IMR-90 (cell line): Measurements from ENCODE around the gene DYSF. TPM values are rescaled to one million over a fixed set of nuclear protein-coding genes. Genes with fewer than 3 reads are reported as not detected.

ENCODE experiments used
- ATAC-seq: fragments of 200-7000 bp; cut with Tn5 transposase; 2 replicates; pipeline ENCODE4 v1.9.1; 2020; ENCODE audit warnings: low read depth, mild to moderate bottlenecking, moderate library complexity
- BruUV-seq: library from RNA; stranded (reverse); fragments of 400-500 nt; replicated peaks from 2 replicates; lab custom pipeline; 2021; lab: Mats Ljungman, UMichigan
- CTCF ChIA-PET: fragments of 300-600 bp; formaldehyde crosslinking; extraction: SDS; loops from one replicate; lab custom pipeline; 2021; ENCODE audit warnings: antibody characterized with exemption; lab: Yijun Ruan, JAX
- POLR2A ChIA-PET: fragments of 300-600 bp; sonication (Branson Sonifier 250); formaldehyde crosslinking; loops from one replicate; lab custom pipeline; 2022; ENCODE audit warnings: antibody characterized with exemption; ENCODE audit not compliant: unreplicated experiment; lab: Charles Lee
- DNase-seq: peaks from one replicate; pipeline ENCODE4 v3.0.0; 2013
- H2AFZ ChIP-seq: replicated peaks from 2 replicates; pipeline ENCODE3; 2013; ENCODE audit warnings: low read length, mild to moderate bottlenecking; ENCODE audit not compliant: poor library complexity
- H2AK5ac ChIP-seq: 2 replicates; pipeline ENCODE4 v1.6.1; 2013; ENCODE audit warnings: low read depth, low read length, inconsistent platforms
- H2AK9ac ChIP-seq: replicated peaks from 2 replicates; pipeline ENCODE3; 2013; ENCODE audit warnings: mild to moderate bottlenecking, low read depth, low read length, moderate library complexity; ENCODE audit not compliant: poor library complexity
- H2BK120ac ChIP-seq: 2 replicates; pipeline ENCODE4 v1.6.1; 2013; ENCODE audit warnings: low read depth, low read length, inconsistent platforms
- H2BK15ac ChIP-seq: 3 replicates; pipeline ENCODE4 v1.6.1; 2013; ENCODE audit warnings: low read depth, low read length, inconsistent platforms
- H2BK20ac ChIP-seq: 2 replicates; pipeline ENCODE4 v1.6.1; 2013; ENCODE audit warnings: low read depth, mild to moderate bottlenecking, inconsistent platforms, low read length, moderate library complexity
- H2BK5ac ChIP-seq: 2 replicates; pipeline ENCODE4 v1.6.1; 2013; ENCODE audit warnings: mild to moderate bottlenecking, low read depth, low read length, inconsistent platforms; ENCODE audit not compliant: poor library complexity, severe bottlenecking
- H3K14ac ChIP-seq: replicated peaks from 2 replicates; pipeline ENCODE4 v1.6.1; 2013; ENCODE audit warnings: low read depth, low read length, inconsistent platforms
- H3K18ac ChIP-seq: 2 replicates; pipeline ENCODE4 v1.6.1; 2013; ENCODE audit warnings: low read depth, low read length, control low read depth
- H3K23ac ChIP-seq: 2 replicates; pipeline ENCODE4 v1.6.1; 2013; ENCODE audit warnings: low read depth, low read length, inconsistent platforms
- H3K27ac ChIP-seq: 2 replicates; pipeline ENCODE4 v1.5.1; 2013; ENCODE audit warnings: mild to moderate bottlenecking, control low read depth, low read length; ENCODE audit not compliant: insufficient read depth
- H3K27me3 ChIP-seq: 2 replicates; pipeline ENCODE4 v1.6.1; 2013; ENCODE audit warnings: low read length; ENCODE audit not compliant: control insufficient read depth, insufficient read depth
- H3K36me3 ChIP-seq: 2 replicates; pipeline ENCODE4 v1.6.1; 2013; ENCODE audit warnings: low read length, mixed read lengths; ENCODE audit not compliant: control insufficient read depth, insufficient read depth
- H3K4ac ChIP-seq: 2 replicates; pipeline ENCODE4 v1.6.1; 2013; ENCODE audit warnings: low read depth, low read length, inconsistent platforms
- H3K4me1 ChIP-seq: 2 replicates; pipeline ENCODE4 v1.6.1; 2013; ENCODE audit warnings: low read length, mixed read lengths; ENCODE audit not compliant: control insufficient read depth, insufficient read depth
- H3K4me2 ChIP-seq: 2 replicates; pipeline ENCODE4 v1.6.1; 2013; ENCODE audit warnings: low read depth, mild to moderate bottlenecking, control low read depth, low read length, moderate library complexity
- H3K4me3 ChIP-seq: 2 replicates; pipeline ENCODE4 v1.5.1; 2013; ENCODE audit warnings: low read depth, mild to moderate bottlenecking, control low read depth, low read length, moderate library complexity; ENCODE audit not compliant: insufficient read depth
- H3K56ac ChIP-seq: 2 replicates; pipeline ENCODE4 v1.6.1; 2013; ENCODE audit warnings: low read length, inconsistent platforms; ENCODE audit not compliant: insufficient read depth; ENCODE audit errors: extremely low read depth
- H3K79me1 ChIP-seq, 2 experiments: 2 replicates each; pipeline ENCODE4 v1.6.1; 2013; ENCODE audit warnings: low read length in 2 of 2, inconsistent platforms in 1 of 2, low read depth in 1 of 2
- H3K9ac ChIP-seq: 2 replicates; pipeline ENCODE4 v1.6.1; 2013; ENCODE audit warnings: low read depth, low read length, control low read depth
- H3K9me1 ChIP-seq: 2 replicates; pipeline ENCODE4 v1.6.1; 2013; ENCODE audit warnings: low read length, inconsistent platforms; ENCODE audit not compliant: insufficient read depth
- H3K9me3 ChIP-seq: 2 replicates; pipeline ENCODE4 v1.6.1; 2013; ENCODE audit warnings: low read length; ENCODE audit not compliant: control insufficient read depth, insufficient read depth
- H4K20me1 ChIP-seq: 2 replicates; pipeline ENCODE4 v1.6.1; 2013; ENCODE audit warnings: low read length, inconsistent platforms; ENCODE audit not compliant: insufficient read depth
- H4K5ac ChIP-seq: 2 replicates; pipeline ENCODE4 v1.6.1; 2013; ENCODE audit warnings: mild to moderate bottlenecking, low read depth, low read length, control low read depth
- H4K8ac ChIP-seq, 2 experiments: 2 replicates each; pipeline ENCODE4 v1.6.1; 2013; ENCODE audit warnings: low read depth in 2 of 2, low read length in 2 of 2, control low read depth in 1 of 2, inconsistent platforms in 1 of 2
- H4K91ac ChIP-seq: 2 replicates; pipeline ENCODE4 v1.6.1; 2013; ENCODE audit warnings: low read depth, low read length, inconsistent platforms; ENCODE audit not compliant: insufficient read depth
- BHLHE40 ChIP-seq: fragments of 150-350 bp; IDR thresholded peaks from 2 replicates; pipeline ENCODE4 v1.6.1; 2016; ENCODE audit warnings: mild to moderate bottlenecking, low read depth, low read length
- CEBPB ChIP-seq: IDR thresholded peaks from 2 replicates; pipeline ENCODE4 v1.6.1; 2012; ENCODE audit warnings: low read depth, low read length, improper control_type of control experiment
- CHD1 ChIP-seq: IDR thresholded peaks from 2 replicates; pipeline ENCODE4 v1.6.1; 2012; ENCODE audit warnings: low read depth, low read length, improper control_type of control experiment
- ELK1 ChIP-seq: fragments of 150-350 bp; IDR thresholded peaks from 2 replicates; pipeline ENCODE4 v1.6.1; 2016; ENCODE audit warnings: low read depth, mild to moderate bottlenecking, low read length, moderate library complexity, borderline replicate concordance
- FOS ChIP-seq: fragments of 150-350 bp; IDR thresholded peaks from 2 replicates; pipeline ENCODE4 v1.6.1; 2016; ENCODE audit warnings: low read depth, low read length
- MAFK ChIP-seq: IDR thresholded peaks from 2 replicates; pipeline ENCODE4 v1.6.1; 2012; ENCODE audit warnings: low read depth, low read length, improper control_type of control experiment
- MXI1 ChIP-seq: IDR thresholded peaks from 2 replicates; pipeline ENCODE4 v1.6.1; 2012; ENCODE audit warnings: low read depth, mild to moderate bottlenecking, low read length, moderate library complexity, borderline replicate concordance
- POLR2A ChIP-seq: IDR thresholded peaks from 2 replicates; pipeline ENCODE4 v1.6.1; 2012; ENCODE audit warnings: mild to moderate bottlenecking, low read depth, low read length
- RAD21 ChIP-seq: IDR thresholded peaks from 2 replicates; pipeline ENCODE4 v1.6.1; 2012; ENCODE audit warnings: low read length, improper control_type of control experiment
- RCOR1 ChIP-seq: IDR thresholded peaks from 2 replicates; pipeline ENCODE4 v1.6.1; 2012; ENCODE audit warnings: mild to moderate bottlenecking, low read length, improper control_type of control experiment; ENCODE audit not compliant: insufficient replicate concordance
- RFX5 ChIP-seq: IDR thresholded peaks from 2 replicates; pipeline ENCODE4 v1.8.0; 2012; ENCODE audit warnings: low read depth, mild to moderate bottlenecking, low read length, moderate library complexity
- SMC3 ChIP-seq: fragments of 150-350 bp; IDR thresholded peaks from 2 replicates; pipeline ENCODE4 v1.6.1; 2016; ENCODE audit warnings: low read depth, mild to moderate bottlenecking, antibody characterized with exemption, low read length, moderate library complexity
- WGBS, 2 experiments: methylation state at CpG; one replicate each; pipeline versions ENCODE4 v1.1.5 to v1.1.7; 2013; ENCODE audit warnings: missing lambda C conversion rate in 2 of 2; ENCODE audit not compliant: insufficient read length in 1 of 2; ENCODE audit errors: extremely low coverage in 2 of 2; 5-methylcytosine and 5-hydroxymethylcytosine counted together
- dilution Hi-C: fragments of 300-500 bp; cut with HindIII; formaldehyde crosslinking; loops from one replicate; pipeline ENCODE4 v1.14.3; 2018; ENCODE audit warnings: low sequenced_read_pairs; ENCODE audit not compliant: unreplicated experiment
- in situ Hi-C: fragments of 300-500 bp; cut with MboI; formaldehyde crosslinking; loops from 3 replicates; pipeline ENCODE4 v1.14.3; 2019; ENCODE audit warnings: low sequenced_read_pairs, inconsistent platforms, mixed read lengths
- intact Hi-C: fragments of 100-400 bp; cut with micrococcal nuclease; formaldehyde crosslinking; loops from 2 replicates; pipeline ENCODE4 v1.10.0; 2022
- polyA plus RNA-seq, 3 experiments: library from polyadenylated mRNA; depleted of rRNA; stranded (reverse); fragments of >200 nt; gene quantifications; 2 replicates each; pipeline ENCODE4 v1.2.3, GENCODE V29; 2012; ENCODE audit warnings: low replicate concordance in 1 of 3
- total RNA-seq: library from RNA; depleted of rRNA; stranded (reverse); fragments of >200 nt; gene quantifications from 2 replicates; pipeline ENCODE4 v1.2.3, GENCODE V29; 2012
- TF ChIP-seq, protein P1 (sequence below): conservative IDR thresholded peaks from 2 replicates; pipeline ENCODE4 v1.5.1; 2012; ENCODE audit warnings: mild to moderate bottlenecking, low read depth, low read length, improper control_type of control experiment

The DYSF gene
- total and polyA plus RNA-seq, 2 of the 4 experiments (the other 2 are of a cell fraction), result 0.09 to 0.18 TPM

GRCh38 chr2:71554706-71555056, 101.3 kb downstream of the DYSF start:
- H3K27me3 ChIP-seq, result peaks cover 34% of the 10 kb centered on the region
- H2AK9ac ChIP-seq, result no peak overlapping the region
- in situ Hi-C loops, result no loop called here
- no peaks in the 10 kb centered on the region for H3K36me3 ChIP-seq
- H3K27ac ChIP-seq, result no peak overlapping the region
- no peak overlapping the region for H2AK5ac ChIP-seq
- no peaks in the 10 kb centered on the region for H4K20me1 ChIP-seq
- no peak for ATAC-seq
- POLR2A ChIA-PET, result no interaction called here
- CTCF ChIA-PET, result no interaction called here
- no peak overlapping the region for H2BK15ac ChIP-seq
- no peak overlapping the region for H3K56ac ChIP-seq
- BruUV-seq, result no TSS peak
- no peak overlapping the region for H3K4me2 ChIP-seq
- no peak overlapping the region for H2BK5ac ChIP-seq
- no peak for DNase-seq
- H3K79me1 ChIP-seq, result no peaks in the 10 kb centered on the region
- H2BK20ac ChIP-seq, result no peak overlapping the region
- WGBS, 2 experiments, result 35% methylated on average over 2 of the region's 2 CpGs; no CpG with 5 or more reads in 1 of the 2 experiments
- no peak overlapping the region for H3K23ac ChIP-seq
- no peaks in the 10 kb centered on the region for H3K4me1 ChIP-seq
- H3K4me3 ChIP-seq, result no peak overlapping the region
- no peaks in the 10 kb centered on the region for H3K9me3 ChIP-seq
- no peak overlapping the region for H3K4ac ChIP-seq
- no peak overlapping the region for H4K91ac ChIP-seq
- H3K9ac ChIP-seq, result no peak overlapping the region
- intact Hi-C loops, result no loop called here
- dilution Hi-C loops, result no loop called here
- H3K9me1 ChIP-seq, result no peaks in the 10 kb centered on the region
- no peak overlapping the region for H3K18ac ChIP-seq
- no peak overlapping the region for H2BK120ac ChIP-seq
- no peak overlapping the region for H3K14ac ChIP-seq
- no peak for TF ChIP-seq ELK1
- TF ChIP-seq SMC3, result no peak
- no peak for TF ChIP-seq RFX5
- TF ChIP-seq RCOR1, result no peak
- TF ChIP-seq MAFK, result no peak
- TF ChIP-seq BHLHE40, result no peak
- no peak for TF ChIP-seq CEBPB
- no peak for TF ChIP-seq MXI1
- no peak for TF ChIP-seq RAD21
- no peak for TF ChIP-seq POLR2A
- TF ChIP-seq, protein P1, sequence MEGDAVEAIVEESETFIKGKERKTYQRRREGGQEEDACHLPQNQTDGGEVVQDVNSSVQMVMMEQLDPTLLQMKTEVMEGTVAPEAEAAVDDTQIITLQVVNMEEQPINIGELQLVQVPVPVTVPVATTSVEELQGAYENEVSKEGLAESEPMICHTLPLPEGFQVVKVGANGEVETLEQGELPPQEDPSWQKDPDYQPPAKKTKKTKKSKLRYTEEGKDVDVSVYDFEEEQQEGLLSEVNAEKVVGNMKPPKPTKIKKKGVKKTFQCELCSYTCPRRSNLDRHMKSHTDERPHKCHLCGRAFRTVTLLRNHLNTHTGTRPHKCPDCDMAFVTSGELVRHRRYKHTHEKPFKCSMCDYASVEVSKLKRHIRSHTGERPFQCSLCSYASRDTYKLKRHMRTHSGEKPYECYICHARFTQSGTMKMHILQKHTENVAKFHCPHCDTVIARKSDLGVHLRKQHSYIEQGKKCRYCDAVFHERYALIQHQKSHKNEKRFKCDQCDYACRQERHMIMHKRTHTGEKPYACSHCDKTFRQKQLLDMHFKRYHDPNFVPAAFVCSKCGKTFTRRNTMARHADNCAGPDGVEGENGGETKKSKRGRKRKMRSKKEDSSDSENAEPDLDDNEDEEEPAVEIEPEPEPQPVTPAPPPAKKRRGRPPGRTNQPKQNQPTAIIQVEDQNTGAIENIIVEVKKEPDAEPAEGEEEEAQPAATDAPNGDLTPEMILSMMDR, result no peak
- no peak for TF ChIP-seq FOS
- no peak for TF ChIP-seq CHD1
- no peak overlapping the region for H2AFZ ChIP-seq
- H4K8ac ChIP-seq, result no peak overlapping the region
- H4K5ac ChIP-seq, result no peak overlapping the region
